Uterus (tissue), 4 donors: ENCODE measurements around the gene FCRL6. TPM values are rescaled to one million over a fixed set of nuclear protein-coding genes. Genes with fewer than 3 reads are reported as not detected.

Source experiments
- DNase-seq, 2 donors: peaks; one replicate each; pipeline ENCODE4 v3.0.0-alpha.2; 2019 to 2020
- H3K27ac ChIP-seq, 2 donors: fragments of 200-600 bp; sonication (generic); 1 replicate in 1 of 2; 2 replicates in 1 of 2; pipeline ENCODE4 v1.5.1; 2016 to 2018
- H3K27me3 ChIP-seq, 2 donors: fragments of 200-600 bp; sonication (generic); one replicate each; pipeline ENCODE4 v1.5.1; 2018 to 2019; ENCODE audit warnings: control low read depth in 1 of 2
- H3K36me3 ChIP-seq, 2 donors: fragments of 200-600 bp; sonication (generic); one replicate each; pipeline ENCODE4 v1.5.1; 2019; ENCODE audit warnings: control low read depth in 1 of 2
- H3K4me1 ChIP-seq, 2 donors: fragments of 200-600 bp; sonication (generic); one replicate each; pipeline ENCODE4 v1.5.1; 2018 to 2019; ENCODE audit warnings: control low read depth in 1 of 2
- H3K4me3 ChIP-seq, 2 donors: fragments of 200-600 bp; sonication (generic); 1 replicate in 1 of 2; 2 replicates in 1 of 2; pipeline ENCODE4 v1.5.1; 2018 to 2019; ENCODE audit warnings: mild to moderate bottlenecking in 1 of 2
- H3K9me3 ChIP-seq, 2 donors: fragments of 200-600 bp; sonication (generic); one replicate each; pipeline ENCODE4 v1.5.1; 2019; ENCODE audit warnings: control low read depth in 1 of 2
- POLR2A ChIP-seq, 2 donors: fragments of 450-650 bp; IDR thresholded peaks; one replicate each; pipeline ENCODE4 v1.6.1; 2016; ENCODE audit warnings: antibody characterized with exemption in 2 of 2, mild to moderate bottlenecking in 1 of 2, moderate library complexity in 1 of 2
- intact Hi-C: fragments of 100-400 bp; cut with DNase I; formaldehyde crosslinking; loops from one replicate; pipeline ENCODE4 v1.15.1; 2023; ENCODE audit warnings: low total_unique reads
- total RNA-seq, 4 donors: library from RNA; depleted of rRNA in 3 of 4; stranded (reverse); fragments of >200 nt in 3 of 4; gene quantifications; one replicate each; pipeline versions ENCODE4 v1.1.0 to v1.2.4, GENCODE V29; 2014 to 2023
- TF ChIP-seq, protein P1 (sequence below), 4 experiments: fragments of 200-600 bp in 2 of 4; fragments of 450-650 bp in 2 of 4; sonication (generic) in 2 of 4; IDR thresholded peaks; one replicate each; pipeline ENCODE4 v1.5.1; 2016 to 2019; ENCODE audit warnings: antibody characterized with exemption in 4 of 4, mild to moderate bottlenecking in 2 of 4, moderate library complexity in 1 of 4
- donor health status: DM: yes; HTN: yes; CAD: no.

The FCRL6 gene
- total RNA-seq, 4 donors from 2014 or later = 0.21 to 1.1 TPM; not detected in 2

DNA sequence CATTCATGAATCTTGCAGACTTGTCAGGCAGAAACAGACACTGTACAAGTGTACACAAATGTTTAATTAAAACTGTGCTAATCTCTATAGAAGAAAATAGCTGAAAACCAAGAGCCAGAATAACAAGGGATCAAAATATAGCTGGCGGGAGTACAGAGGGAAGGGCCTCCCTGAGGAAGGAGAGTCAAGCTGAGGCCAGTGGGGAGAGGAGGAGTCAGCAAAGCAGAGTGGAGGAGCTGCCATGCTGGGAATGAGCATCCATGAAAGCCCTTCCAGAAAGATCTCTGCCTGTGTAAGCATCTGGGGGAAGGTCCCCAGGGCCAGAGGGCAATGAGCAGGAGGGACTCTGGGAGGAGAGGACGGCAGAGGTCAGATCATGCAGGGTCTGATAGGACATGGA, 39.6 kb downstream of the FCRL6 start:
- no peak for DNase-seq
- no peaks in the 10 kb centered on the region for H3K36me3 ChIP-seq
- H3K4me3 ChIP-seq = no peak overlapping the region
- H3K4me1 ChIP-seq = no peaks in the 10 kb centered on the region
- intact Hi-C loops = no loop called here
- no peak overlapping the region for H3K27ac ChIP-seq
- TF ChIP-seq, protein P1, sequence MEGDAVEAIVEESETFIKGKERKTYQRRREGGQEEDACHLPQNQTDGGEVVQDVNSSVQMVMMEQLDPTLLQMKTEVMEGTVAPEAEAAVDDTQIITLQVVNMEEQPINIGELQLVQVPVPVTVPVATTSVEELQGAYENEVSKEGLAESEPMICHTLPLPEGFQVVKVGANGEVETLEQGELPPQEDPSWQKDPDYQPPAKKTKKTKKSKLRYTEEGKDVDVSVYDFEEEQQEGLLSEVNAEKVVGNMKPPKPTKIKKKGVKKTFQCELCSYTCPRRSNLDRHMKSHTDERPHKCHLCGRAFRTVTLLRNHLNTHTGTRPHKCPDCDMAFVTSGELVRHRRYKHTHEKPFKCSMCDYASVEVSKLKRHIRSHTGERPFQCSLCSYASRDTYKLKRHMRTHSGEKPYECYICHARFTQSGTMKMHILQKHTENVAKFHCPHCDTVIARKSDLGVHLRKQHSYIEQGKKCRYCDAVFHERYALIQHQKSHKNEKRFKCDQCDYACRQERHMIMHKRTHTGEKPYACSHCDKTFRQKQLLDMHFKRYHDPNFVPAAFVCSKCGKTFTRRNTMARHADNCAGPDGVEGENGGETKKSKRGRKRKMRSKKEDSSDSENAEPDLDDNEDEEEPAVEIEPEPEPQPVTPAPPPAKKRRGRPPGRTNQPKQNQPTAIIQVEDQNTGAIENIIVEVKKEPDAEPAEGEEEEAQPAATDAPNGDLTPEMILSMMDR (IDR thresholded peaks at IDR 0.05) = no peak
- no peak for TF ChIP-seq POLR2A (IDR thresholded peaks at IDR 0.05)
- no peaks in the 10 kb centered on the region for H3K27me3 ChIP-seq
- H3K9me3 ChIP-seq = no peaks in the 10 kb centered on the region

DNA sequence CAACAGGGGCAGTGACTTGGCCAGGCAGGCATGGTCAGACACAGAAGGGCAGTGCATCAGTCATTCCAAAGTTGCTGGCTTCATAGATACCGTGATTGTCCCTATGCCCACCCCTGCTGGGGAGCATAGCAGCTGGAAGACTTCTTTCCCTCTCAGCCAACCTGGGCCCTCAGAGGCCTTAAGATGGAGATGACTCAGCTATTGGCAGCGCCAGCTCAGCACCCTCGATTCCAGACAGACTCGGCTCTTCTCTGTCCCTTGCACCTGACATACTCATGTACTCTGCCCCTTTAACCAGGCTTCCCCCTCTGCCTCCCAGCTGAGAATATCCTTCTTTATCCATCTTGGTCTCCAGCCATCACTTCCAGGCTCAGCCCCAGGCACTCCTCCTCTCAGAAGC, 41.3 kb downstream of the FCRL6 start:
- no peaks in the 10 kb centered on the region for H3K27me3 ChIP-seq
- intact Hi-C loops = no loop called here
- no peak overlapping the region for H3K4me3 ChIP-seq
- H3K9me3 ChIP-seq = no peaks in the 10 kb centered on the region
- TF ChIP-seq, protein P1 (IDR thresholded peaks at IDR 0.05) = no peak
- TF ChIP-seq POLR2A (IDR thresholded peaks at IDR 0.05) = no peak
- H3K4me1 ChIP-seq = no peaks in the 10 kb centered on the region
- no peak overlapping the region for H3K27ac ChIP-seq
- DNase-seq = no peak
- no peaks in the 10 kb centered on the region for H3K36me3 ChIP-seq

DNA sequence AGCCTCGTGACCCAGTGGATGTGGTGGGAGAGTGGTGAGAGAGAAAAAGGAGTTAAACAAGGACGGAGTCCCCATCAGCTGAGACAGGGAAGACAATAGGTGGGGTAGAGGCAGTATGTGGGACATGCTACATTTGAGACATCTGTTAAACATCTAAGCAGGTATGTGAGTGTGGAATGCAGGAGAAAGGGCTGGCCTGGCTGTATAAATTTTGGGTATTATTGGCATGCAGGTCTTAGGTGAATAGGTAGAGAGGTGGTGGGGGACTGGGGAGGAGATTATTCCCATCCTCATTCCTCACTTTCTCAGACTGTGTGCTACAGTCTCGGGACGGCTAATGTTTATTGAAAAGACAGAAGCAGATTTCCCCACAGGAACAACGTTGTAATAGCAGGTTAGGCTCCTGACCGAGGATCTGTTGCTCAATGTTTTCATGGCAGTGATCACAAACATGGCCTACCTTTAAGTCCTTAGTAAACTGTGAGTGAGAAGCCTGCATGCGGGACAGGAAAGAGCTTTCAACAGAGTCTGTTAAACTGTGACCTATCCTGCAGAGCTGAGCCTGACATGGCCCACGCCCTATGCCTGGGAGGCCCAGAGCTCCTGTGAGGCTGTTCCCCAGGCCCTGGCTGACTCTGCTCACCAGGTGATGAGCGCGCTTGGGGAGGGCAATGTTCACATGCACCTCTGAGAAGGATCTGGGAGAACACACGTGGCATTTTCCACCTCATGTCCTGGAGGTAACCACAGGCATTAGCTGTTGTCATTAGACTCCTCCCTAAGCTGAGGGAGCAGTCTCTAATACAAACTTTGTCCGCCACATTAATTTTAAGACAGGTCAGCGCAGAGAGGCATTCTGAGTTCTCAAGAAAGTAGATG, 43.8 kb downstream of the FCRL6 start:
- H3K36me3 ChIP-seq = no peaks in the 10 kb centered on the region
- intact Hi-C loops = no loop called here
- H3K4me3 ChIP-seq = no peak overlapping the region

DNA sequence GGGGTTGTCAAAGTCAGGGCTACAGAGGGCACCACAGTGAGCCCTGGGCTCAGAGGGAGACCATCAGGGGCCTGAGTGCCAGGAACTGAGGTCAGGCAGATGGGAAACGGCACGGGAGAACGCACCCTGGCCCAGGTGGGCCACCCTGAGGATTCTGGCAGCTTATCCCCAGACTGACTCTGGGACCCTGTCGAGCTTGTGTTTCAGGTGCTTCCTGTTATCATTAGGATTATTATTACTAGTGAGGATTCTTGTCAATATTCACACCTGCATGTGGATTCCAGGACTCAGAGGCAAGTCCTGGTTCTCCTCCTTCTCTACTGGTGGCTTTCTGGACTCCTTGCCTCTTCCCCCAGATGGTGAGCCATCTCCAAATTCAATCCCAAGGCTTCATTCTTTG, 45.1 kb downstream of the FCRL6 start:
- Histone ChIP-seq H3K36me3 (no peaks in the 10 kb centered on the region), H3K4me3 (no peak overlapping the region), H3K27ac (no peak overlapping the region), H3K4me1 (no peaks in the 10 kb centered on the region), H3K9me3 (no peaks in the 10 kb centered on the region), H3K27me3 (no peaks in the 10 kb centered on the region)
- TF ChIP-seq, protein P1 (IDR thresholded peaks at IDR 0.05) = no peak
- no peak for TF ChIP-seq POLR2A (IDR thresholded peaks at IDR 0.05)
- intact Hi-C loops = no loop called here
- DNase-seq = no peak

More for the DNA sequence above, 43.8 kb downstream of the FCRL6 start:
- no peak for DNase-seq
- TF ChIP-seq, protein P1 (IDR thresholded peaks at IDR 0.05) = no peak
- TF ChIP-seq POLR2A (IDR thresholded peaks at IDR 0.05) = no peak
- H3K27me3 ChIP-seq = no peaks in the 10 kb centered on the region
- H3K27ac ChIP-seq = no peak overlapping the region
- H3K4me1 ChIP-seq = no peaks in the 10 kb centered on the region
- H3K9me3 ChIP-seq = no peaks in the 10 kb centered on the region

DNA sequence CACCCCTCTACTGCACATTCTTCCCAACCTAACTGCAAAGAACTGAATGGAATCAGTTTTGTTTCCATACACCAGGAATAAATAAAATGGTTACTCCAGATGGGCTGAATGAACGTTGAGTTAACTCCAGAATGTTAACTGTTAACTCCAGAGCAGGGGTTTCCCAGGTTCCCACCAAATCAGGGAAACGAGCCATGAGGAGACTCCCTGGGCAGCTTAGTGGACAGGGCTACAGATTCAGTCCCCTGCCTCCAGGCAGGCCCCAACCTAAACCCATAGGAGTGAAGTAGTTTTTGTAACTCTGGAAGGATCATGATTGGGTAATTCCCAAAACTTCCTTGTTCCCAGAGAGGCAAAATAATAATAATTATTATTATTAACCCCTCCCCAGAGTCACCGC, 46.2 kb downstream of the FCRL6 start:
- no peaks in the 10 kb centered on the region for H3K4me1 ChIP-seq
- no peak for DNase-seq
- H3K27ac ChIP-seq = no peak overlapping the region
- H3K36me3 ChIP-seq = no peaks in the 10 kb centered on the region
- intact Hi-C loops = no loop called here
- no peak overlapping the region for H3K4me3 ChIP-seq
- no peaks in the 10 kb centered on the region for H3K27me3 ChIP-seq
- no peaks in the 10 kb centered on the region for H3K9me3 ChIP-seq
- no peak for TF ChIP-seq POLR2A (IDR thresholded peaks at IDR 0.05)
- TF ChIP-seq, protein P1 (IDR thresholded peaks at IDR 0.05) = no peak
